NT2/D1 (cell line): ENCODE data around the gene ADAM30.

Experiments
- DNase-seq: peaks from one replicate; pipeline ENCODE4 v3.0.0-alpha.2; 2011; ENCODE audit warnings: low read depth, low spot score
- H3K27me3 ChIP-seq: 2 replicates; pipeline ENCODE4 v1.6.0; 2011; ENCODE audit warnings: mild to moderate bottlenecking; ENCODE audit not compliant: insufficient read length, insufficient read depth
- H3K36me3 ChIP-seq: 2 replicates; pipeline ENCODE4 v1.6.1; 2011; ENCODE audit warnings: mild to moderate bottlenecking, low read length, mixed read lengths; ENCODE audit not compliant: insufficient read depth, insufficient read length
- H3K4me1 ChIP-seq: 2 replicates; pipeline ENCODE4 v1.5.1; 2011; ENCODE audit not compliant: insufficient read depth, insufficient read length
- H3K4me3 ChIP-seq: 2 replicates; pipeline ENCODE4 v1.5.1; 2011; ENCODE audit warnings: low read depth; ENCODE audit not compliant: insufficient read length
- H3K9ac ChIP-seq: 2 replicates; pipeline ENCODE4 v1.6.0; 2011; ENCODE audit warnings: low read depth; ENCODE audit not compliant: insufficient read length
- H3K9me3 ChIP-seq: 2 replicates; pipeline ENCODE4 v1.5.1; 2011; ENCODE audit warnings: mild to moderate bottlenecking, low read length; ENCODE audit not compliant: insufficient read depth
- SUZ12 ChIP-seq: IDR thresholded peaks from 2 replicates; pipeline ENCODE4 v1.6.1; 2011; ENCODE audit not compliant: insufficient read length, insufficient read depth; ENCODE audit errors: extremely low read depth
- YY1 ChIP-seq: IDR thresholded peaks from 2 replicates; pipeline ENCODE4 v1.6.1; 2011; ENCODE audit not compliant: insufficient read length, insufficient read depth
- ZNF274 ChIP-seq: IDR thresholded peaks from 2 replicates; pipeline ENCODE4 v1.6.1; 2011; ENCODE audit warnings: mild to moderate bottlenecking, low read depth, low read length

The ADAM30 gene

GRCh38 chr1:119917304-119918055 is 21.2 kb upstream of the ADAM30 start:
- H3K4me1 ChIP-seq = no peaks in the 10 kb centered on the region
- H3K9ac ChIP-seq = no peak overlapping the region
- DNase-seq = no peak
- TF ChIP-seq YY1 (no peak), SUZ12 (no peak), ZNF274 (no peak)
- H3K36me3 ChIP-seq = peaks cover 98% of the 10 kb centered on the region
- H3K9me3 ChIP-seq = no peaks in the 10 kb centered on the region
- H3K27me3 ChIP-seq = no peaks in the 10 kb centered on the region
- H3K4me3 ChIP-seq = no peak overlapping the region

- Histone ChIP-seq H3K27me3 (no peaks in the 10 kb centered on the region), H3K4me1 (peaks cover 5% of the 10 kb centered on the region), H3K36me3 (peaks cover 79% of the 10 kb centered on the region), H3K9ac (no peak overlapping the region), H3K9me3 (no peaks in the 10 kb centered on the region), H3K4me3 (no peak overlapping the region)
- TF ChIP-seq ZNF274 = no peak
- TF ChIP-seq YY1 = no peak
- no peak for TF ChIP-seq SUZ12
- DNase-seq = no peak
Measured at GRCh38 chr1:119915517-119915916, 19.2 kb upstream of the ADAM30 start.

GRCh38 chr1:119914071-119914470 is 17.8 kb upstream of the ADAM30 start:
- no peak overlapping the region for H3K9ac ChIP-seq
- no peak for DNase-seq
- no peak overlapping the region for H3K4me3 ChIP-seq
- H3K27me3 ChIP-seq = no peaks in the 10 kb centered on the region
- peaks cover 65% of the 10 kb centered on the region for H3K36me3 ChIP-seq
- no peaks in the 10 kb centered on the region for H3K9me3 ChIP-seq
- peaks cover 5% of the 10 kb centered on the region for H3K4me1 ChIP-seq
- TF ChIP-seq YY1 (no peak), ZNF274 (no peak), SUZ12 (no peak)

GRCh38 chr1:119912963-119913362 is 16.6 kb upstream of the ADAM30 start:
- TF ChIP-seq ZNF274 = no peak
- no peak for TF ChIP-seq YY1
- no peak for TF ChIP-seq SUZ12
- Histone ChIP-seq H3K4me1 (peaks cover 5% of the 10 kb centered on the region), H3K9ac (no peak overlapping the region), H3K4me3 (no peak overlapping the region), H3K27me3 (no peaks in the 10 kb centered on the region), H3K36me3 (peaks cover 54% of the 10 kb centered on the region), H3K9me3 (no peaks in the 10 kb centered on the region)
- no peak for DNase-seq

GRCh38 chr1:119911775-119912174 is 15.5 kb upstream of the ADAM30 start:
- Histone ChIP-seq H3K36me3 (peaks cover 42% of the 10 kb centered on the region), H3K27me3 (no peaks in the 10 kb centered on the region), H3K9ac (no peak overlapping the region), H3K9me3 (no peaks in the 10 kb centered on the region), H3K4me3 (no peak overlapping the region), H3K4me1 (peaks cover 5% of the 10 kb centered on the region)
- TF ChIP-seq SUZ12 (no peak), YY1 (no peak), ZNF274 (no peak)
- DNase-seq = no peak

- Histone ChIP-seq H3K9me3 (no peaks in the 10 kb centered on the region), H3K9ac (no peak overlapping the region), H3K4me1 (peaks cover 5% of the 10 kb centered on the region), H3K4me3 (no peak overlapping the region), H3K27me3 (no peaks in the 10 kb centered on the region), H3K36me3 (peaks cover 31% of the 10 kb centered on the region)
- no peak for DNase-seq
- TF ChIP-seq YY1 (no peak), SUZ12 (no peak), ZNF274 (no peak)
Measured at GRCh38 chr1:119910618-119911017, 14.3 kb upstream of the ADAM30 start.

GRCh38 chr1:119909890-119910596 is 13.7 kb upstream of the ADAM30 start:
- Histone ChIP-seq H3K4me3 (no peak overlapping the region), H3K9me3 (peaks cover 4% of the 10 kb centered on the region), H3K9ac (no peak overlapping the region), H3K36me3 (peaks cover 25% of the 10 kb centered on the region), H3K27me3 (no peaks in the 10 kb centered on the region), H3K4me1 (peaks cover 5% of the 10 kb centered on the region)
- DNase-seq = no peak
- no peak for TF ChIP-seq SUZ12
- TF ChIP-seq ZNF274 = no peak
- no peak for TF ChIP-seq YY1
